Aorta (tissue), 5 donors: ENCODE results near the gene GALNT10. TPM values are rescaled to one million over a fixed set of nuclear protein-coding genes. Genes with fewer than 3 reads are reported as not detected.

ENCODE experiments used
- ATAC-seq: fragments of 200-7000 bp; cut with Tn5 transposase; one replicate; pipeline ENCODE4 v1.9.1; 2022; ENCODE audit warnings: moderate library complexity; ENCODE audit not compliant: low FRiP score
- DNase-seq, 2 donors: peaks; one replicate each; pipeline ENCODE4 v3.0.0-alpha.2; 2020
- H3K27ac ChIP-seq, 2 donors: one replicate each; pipeline ENCODE4 v1.5.1; 2013; ENCODE audit warnings: low read length in 2 of 2, mild to moderate bottlenecking in 2 of 2, moderate library complexity in 2 of 2, control low read depth in 1 of 2, inconsistent platforms in 1 of 2, low read depth in 1 of 2
- H3K27me3 ChIP-seq, 2 donors: one replicate each; pipeline ENCODE4 v1.6.1; 2013; ENCODE audit warnings: control low read depth in 1 of 2, low read length in 1 of 2, mild to moderate bottlenecking in 1 of 2, moderate library complexity in 1 of 2; ENCODE audit not compliant: insufficient read depth in 2 of 2, control insufficient read depth in 1 of 2
- H3K36me3 ChIP-seq, 2 donors: one replicate each; pipeline ENCODE4 v1.6.1; 2013; ENCODE audit warnings: control low read depth in 1 of 2, low read length in 1 of 2, mild to moderate bottlenecking in 1 of 2; ENCODE audit not compliant: insufficient read depth in 2 of 2, control insufficient read depth in 1 of 2
- H3K4me1 ChIP-seq, 2 donors: one replicate each; pipeline ENCODE4 v1.6.1; 2013; ENCODE audit warnings: low read length in 2 of 2, control low read depth in 1 of 2, mild to moderate bottlenecking in 1 of 2, moderate library complexity in 1 of 2; ENCODE audit not compliant: insufficient read depth in 2 of 2, control insufficient read depth in 1 of 2
- H3K4me3 ChIP-seq, 2 donors: one replicate each; pipeline ENCODE4 v1.5.1; 2013; ENCODE audit warnings: low read length in 2 of 2, control low read depth in 1 of 2, mild to moderate bottlenecking in 1 of 2
- H3K9me3 ChIP-seq: one replicate; pipeline ENCODE4 v1.6.1; 2013; ENCODE audit warnings: mild to moderate bottlenecking, low read length; ENCODE audit not compliant: control insufficient read depth
- WGBS, 2 donors: extraction: QIAGEN DNeasy Blood & Tissue Kit; methylation state at CpG; one replicate each; pipeline ENCODE4 v1.1.7; 2013; 5-methylcytosine and 5-hydroxymethylcytosine counted together
- intact Hi-C, 2 donors: fragments of 100-400 bp; cut with DNase I; formaldehyde crosslinking; loops; one replicate each; pipeline versions ENCODE4 v1.14.2 to v1.15.0; 2022
- polyA plus RNA-seq, 2 donors: library from polyadenylated mRNA; stranded (reverse); fragments of 200-250 nt; gene quantifications; one replicate each; pipeline ENCODE4 v1.2.3, GENCODE V29; 2013
- total RNA-seq, 2 donors: library from RNA; stranded (reverse); fragmentation: NEBNext Ultra II Directional; extraction: Animal tissue kit (Norgen Biotek cat#: 25700); gene quantifications; one replicate each; pipeline ENCODE4 v1.2.1, GENCODE V29; 2021
- donor health status: healthy with polysubstance abuse.
- donor health status: Bipolar disorder and iron deficiency.
- donor health status: DM: no; HTN: no; CAD: no.
- donor health status: DM: no; HTN: no; CAD: no.
- donor health status: DM: yes; HTN: yes; CAD: no.

GALNT10 gene
- total and polyA plus RNA-seq, 4 donors, result 9.1 to 44.2 (median 26.7) TPM

DNA sequence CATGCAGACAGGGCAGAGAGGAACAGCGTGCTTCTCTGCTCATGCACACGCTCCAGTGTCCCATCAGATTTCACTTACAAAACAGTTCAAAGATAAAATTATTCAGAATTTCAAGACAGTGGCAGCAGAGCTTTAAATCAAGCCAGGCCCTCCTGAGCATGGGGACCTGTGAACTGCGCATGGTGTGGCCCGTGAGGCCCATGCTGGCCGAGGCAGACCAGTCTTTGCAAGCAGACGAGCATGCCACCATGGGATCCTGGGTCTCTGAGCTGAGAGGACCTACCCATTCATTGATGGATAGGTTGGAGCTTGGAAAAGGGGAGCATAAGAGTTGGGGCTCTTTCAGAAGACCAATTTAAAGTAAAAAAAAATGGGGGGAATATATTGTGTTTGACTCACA is 220.3 kb downstream of the GALNT10 start:
- H3K27me3 ChIP-seq, result no peaks in the 10 kb centered on the region
- intact Hi-C loops, result no loop called here
- H3K9me3 ChIP-seq, result no peaks in the 10 kb centered on the region
- no peak overlapping the region for H3K27ac ChIP-seq
- ATAC-seq (no peak), DNase-seq (no peak)
- 81 to 85% methylated on average over 6 of the region's 6 CpGs for WGBS, 2 donors
- H3K36me3 ChIP-seq, result no peaks in the 10 kb centered on the region
- H3K4me1 ChIP-seq, result no peaks in the 10 kb centered on the region
- H3K4me3 ChIP-seq, result no peak overlapping the region

DNA sequence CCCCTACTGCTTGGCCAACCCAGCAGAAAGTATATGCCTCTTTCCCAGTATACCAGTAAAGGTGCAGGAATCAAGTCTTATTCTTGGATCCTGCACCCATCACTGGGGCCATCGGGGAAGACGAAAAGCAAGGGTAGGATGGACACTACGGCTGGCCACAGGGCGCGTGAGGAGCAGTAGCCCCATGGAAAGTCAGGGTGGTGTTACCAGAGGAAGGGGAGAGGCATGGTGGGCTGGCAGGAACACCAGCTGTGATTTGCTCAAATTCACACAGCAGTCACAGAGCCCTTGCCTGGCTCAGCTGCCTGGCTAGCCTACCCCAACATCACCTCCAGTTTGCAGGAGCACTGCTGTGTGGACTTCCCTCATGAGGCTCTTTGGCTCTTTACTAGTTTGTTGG is 220.8 kb downstream of the GALNT10 start:
- WGBS, 2 donors, result 98 to 99% methylated on average over 5 of the region's 5 CpGs
- Histone ChIP-seq H3K36me3 (no peaks in the 10 kb centered on the region), H3K4me1 (no peaks in the 10 kb centered on the region), H3K27ac (no peak overlapping the region), H3K9me3 (no peaks in the 10 kb centered on the region), H3K27me3 (no peaks in the 10 kb centered on the region), H3K4me3 (no peak overlapping the region)
- no peak for DNase-seq
- intact Hi-C loops, result no loop called here
- ATAC-seq, result no peak

DNA sequence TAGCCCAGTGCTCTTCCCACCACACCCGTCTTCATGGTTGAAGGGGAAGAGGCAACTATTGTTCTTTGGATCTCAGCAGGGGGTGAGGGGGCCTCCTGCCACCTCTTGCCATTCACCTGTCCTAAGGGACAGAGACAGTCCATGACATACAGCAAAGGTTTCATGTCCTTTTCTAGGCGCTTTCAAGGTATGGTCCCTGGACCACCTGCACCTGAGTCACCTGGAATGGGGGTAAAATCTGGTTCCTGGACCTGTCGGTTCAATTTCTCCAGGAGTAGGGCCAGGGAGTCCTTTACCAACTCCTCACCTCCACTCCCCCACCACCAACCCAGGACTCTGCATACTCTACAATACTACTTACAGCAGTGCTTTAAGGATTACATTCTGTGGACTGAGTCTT is 221.8 kb downstream of the GALNT10 start:
- H3K4me1 ChIP-seq, result no peaks in the 10 kb centered on the region
- 94 to 98% methylated on average over 3 of the region's 3 CpGs for WGBS, 2 donors
- no peaks in the 10 kb centered on the region for H3K9me3 ChIP-seq
- ATAC-seq (no peak), DNase-seq (no peak)
- no peak overlapping the region for H3K4me3 ChIP-seq
- H3K27me3 ChIP-seq, result no peaks in the 10 kb centered on the region
- peaks cover 0 to 2% of the 10 kb centered on the region in 2 donors for H3K36me3 ChIP-seq
- H3K27ac ChIP-seq, result no peak overlapping the region
- intact Hi-C loops, result no loop called here

DNA sequence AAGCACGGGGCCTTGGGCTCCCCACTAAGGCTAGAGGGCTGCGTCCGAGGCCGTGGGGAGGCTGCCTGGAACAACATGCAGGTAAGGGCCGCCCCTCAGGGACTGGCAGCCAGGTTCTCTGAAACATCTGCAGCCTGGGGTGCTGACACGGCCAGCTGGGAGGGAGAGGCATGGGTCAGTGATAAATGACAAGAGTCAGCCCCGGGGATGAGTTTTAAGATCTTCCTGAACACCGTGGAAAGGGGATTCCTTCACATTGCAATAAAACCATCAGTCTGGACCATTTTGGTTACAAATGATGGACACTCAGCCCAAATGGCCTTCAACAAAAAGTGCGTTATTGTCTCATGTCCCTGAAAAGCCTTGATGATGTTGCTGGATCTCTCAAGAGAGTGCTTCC is 222.4 kb downstream of the GALNT10 start:
- no peak for DNase-seq
- no peak for ATAC-seq
- no peaks in the 10 kb centered on the region for H3K9me3 ChIP-seq
- intact Hi-C loops, result no loop called here
- no peak overlapping the region for H3K4me3 ChIP-seq
- peaks cover 0 to 2% of the 10 kb centered on the region in 2 donors for H3K36me3 ChIP-seq
- 77 to 87% methylated on average over 9 of the region's 9 CpGs for WGBS, 2 donors
- no peaks in the 10 kb centered on the region for H3K4me1 ChIP-seq
- H3K27me3 ChIP-seq, result no peaks in the 10 kb centered on the region
- H3K27ac ChIP-seq, result no peak overlapping the region

DNA sequence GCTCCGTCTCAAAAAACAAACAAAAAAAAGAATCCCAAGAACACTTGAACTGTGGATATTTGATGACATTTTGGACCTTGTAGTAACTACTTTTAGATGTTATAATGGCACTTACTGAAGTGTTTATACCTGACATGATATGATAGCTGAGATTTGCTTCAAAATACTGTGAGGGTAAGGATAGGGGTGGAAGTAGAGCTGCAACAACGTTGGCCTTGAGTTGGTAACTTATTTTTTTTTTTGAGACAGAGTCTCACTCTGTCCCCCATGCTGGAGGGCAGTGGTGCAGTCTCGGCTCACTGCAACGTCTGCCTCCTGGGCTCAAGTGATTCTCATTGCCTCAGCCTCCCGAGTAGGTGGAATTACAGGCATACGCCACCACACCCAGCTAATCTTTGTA is 224.6 kb downstream of the GALNT10 start:
- DNase-seq, result no peak
- Histone ChIP-seq H3K36me3 (peaks cover 0 to 2% of the 10 kb centered on the region in 2 donors), H3K27ac (no peak overlapping the region), H3K9me3 (no peaks in the 10 kb centered on the region), H3K4me3 (no peak overlapping the region), H3K4me1 (no peaks in the 10 kb centered on the region), H3K27me3 (no peaks in the 10 kb centered on the region)
- no peak for ATAC-seq
- 87 to 88% methylated on average over 6 of the region's 6 CpGs for WGBS, 2 donors
- intact Hi-C loops, result no loop called here

DNA sequence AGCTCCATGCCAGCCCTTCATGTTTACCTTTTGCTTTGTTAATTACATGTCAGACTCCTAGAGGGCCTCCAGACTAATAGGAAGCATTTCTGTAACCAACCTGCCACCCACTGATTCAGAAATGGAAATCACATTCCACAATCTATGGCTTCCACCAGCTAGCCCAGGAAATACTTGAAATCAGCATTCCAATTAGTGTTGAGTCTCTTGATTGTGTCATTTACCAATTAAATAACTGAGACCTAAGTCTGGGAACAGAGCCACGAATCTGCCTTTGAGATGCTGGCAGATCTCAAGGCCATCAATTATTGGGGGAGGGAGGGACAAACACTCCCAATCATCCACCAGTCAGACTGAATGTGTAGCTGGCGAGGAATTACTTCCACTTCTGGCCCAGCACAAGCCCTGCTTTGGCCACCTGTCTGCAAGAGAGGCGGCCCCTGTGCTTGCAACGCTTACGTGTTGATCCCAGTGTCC is 227.8 kb downstream of the GALNT10 start:
- H3K4me3 ChIP-seq, result no peak overlapping the region
- no peaks in the 10 kb centered on the region for H3K27me3 ChIP-seq
- WGBS, 2 donors, result 94 to 95% methylated on average over 5 of the region's 5 CpGs
- no peaks in the 10 kb centered on the region for H3K9me3 ChIP-seq
- no peak overlapping the region for H3K27ac ChIP-seq
- no peak for DNase-seq
- ATAC-seq, result no peak
- H3K36me3 ChIP-seq, result peaks cover 0 to 2% of the 10 kb centered on the region in 2 donors
- intact Hi-C loops, result no loop called here
- H3K4me1 ChIP-seq, result no peaks in the 10 kb centered on the region

DNA sequence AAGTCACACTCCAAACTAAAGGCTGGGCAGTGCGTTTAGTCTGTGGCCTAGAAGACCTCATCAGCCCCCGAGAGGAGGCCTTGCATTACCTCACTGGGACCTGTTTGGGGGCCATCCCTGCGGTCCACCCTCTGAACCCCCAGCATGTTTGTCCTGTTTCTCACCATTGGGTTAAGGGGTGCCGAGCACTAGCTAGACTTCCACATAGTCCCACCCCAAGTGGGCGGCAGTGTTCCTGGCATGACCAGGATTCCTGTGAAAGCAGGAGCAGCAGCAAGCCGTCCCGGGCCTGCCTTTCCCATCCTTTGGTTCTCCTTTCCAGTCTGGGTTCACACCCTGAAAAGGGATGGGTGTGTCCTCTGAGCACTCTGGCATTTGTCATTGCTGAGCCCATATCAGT is 228.7 kb downstream of the GALNT10 start:
- no peak overlapping the region for H3K27ac ChIP-seq
- H3K27me3 ChIP-seq, result no peaks in the 10 kb centered on the region
- WGBS, 2 donors, result 81 to 87% methylated on average over 7 of the region's 7 CpGs
- no peaks in the 10 kb centered on the region for H3K9me3 ChIP-seq
- DNase-seq, result no peak
- no peak overlapping the region for H3K4me3 ChIP-seq
- H3K4me1 ChIP-seq, result no peaks in the 10 kb centered on the region
- H3K36me3 ChIP-seq, result peaks cover 0 to 2% of the 10 kb centered on the region in 2 donors
- ATAC-seq, result no peak
- intact Hi-C loops, result no loop called here

DNA sequence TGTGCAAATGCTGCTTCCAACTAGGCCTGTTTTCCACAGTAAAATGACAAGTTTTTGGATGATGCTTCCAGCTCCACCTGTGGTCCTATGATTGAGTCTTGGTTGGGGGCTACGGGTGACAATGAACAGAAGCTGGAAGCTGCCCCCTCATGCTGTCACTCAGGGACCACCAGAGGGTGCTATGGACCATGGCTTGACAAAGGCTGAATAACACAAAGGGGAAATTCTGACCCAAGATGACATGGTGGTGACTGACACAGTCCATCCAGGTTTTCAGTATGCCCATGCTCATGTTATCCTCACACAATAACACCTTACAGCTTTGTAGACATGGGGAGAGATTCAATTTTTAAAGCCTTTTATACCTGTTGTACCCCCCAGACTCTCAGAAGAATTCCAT is 231.3 kb downstream of the GALNT10 start:
- no peaks in the 10 kb centered on the region for H3K9me3 ChIP-seq
- ATAC-seq (no peak), DNase-seq (no peak)
- peaks cover 0 to 2% of the 10 kb centered on the region in 2 donors for H3K36me3 ChIP-seq
- no peaks in the 10 kb centered on the region for H3K4me1 ChIP-seq
- H3K27ac ChIP-seq, result no peak overlapping the region
- H3K4me3 ChIP-seq, result no peak overlapping the region
- no peaks in the 10 kb centered on the region for H3K27me3 ChIP-seq
- WGBS, 2 donors, result 59 to 62% methylated on average over 1 of the region's 1 CpG
- intact Hi-C loops, result no loop called here

DNA sequence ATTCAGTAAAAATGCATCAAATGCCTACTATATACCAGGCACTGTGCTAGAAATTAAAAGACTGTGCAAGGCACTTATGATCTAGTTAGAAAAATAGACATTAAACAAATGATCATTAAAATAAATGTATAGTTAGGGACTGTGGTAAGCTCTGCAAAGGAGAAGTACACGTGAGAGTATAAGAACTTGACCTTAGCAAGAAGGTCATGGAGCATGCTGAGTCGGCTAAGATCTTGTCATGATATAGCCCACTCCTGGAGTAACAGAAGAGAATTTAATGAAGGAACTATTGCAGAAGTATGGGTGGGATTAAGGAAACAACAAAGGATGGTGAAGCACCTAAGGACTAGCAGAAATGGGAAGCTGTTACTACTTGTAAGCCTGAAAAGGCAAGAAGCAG is 231.8 kb downstream of the GALNT10 start:
- Histone ChIP-seq H3K9me3 (no peaks in the 10 kb centered on the region), H3K4me3 (no peak overlapping the region), H3K27me3 (no peaks in the 10 kb centered on the region), H3K4me1 (no peaks in the 10 kb centered on the region), H3K27ac (no peak overlapping the region), H3K36me3 (no peaks in the 10 kb centered on the region)
- 87 to 90% methylated on average over 2 of the region's 2 CpGs for WGBS, 2 donors
- no peak for DNase-seq
- intact Hi-C loops, result no loop called here
- no peak for ATAC-seq
